ENCODE measurements around the gene PATJ. TPM values are rescaled to one million over a fixed set of nuclear protein-coding genes. Genes with fewer than 3 reads are reported as not detected.

PATJ gene
- total and polyA plus RNA-seq, 8 donors, result 9.1 to 195 (median 68.0) TPM

DNA sequence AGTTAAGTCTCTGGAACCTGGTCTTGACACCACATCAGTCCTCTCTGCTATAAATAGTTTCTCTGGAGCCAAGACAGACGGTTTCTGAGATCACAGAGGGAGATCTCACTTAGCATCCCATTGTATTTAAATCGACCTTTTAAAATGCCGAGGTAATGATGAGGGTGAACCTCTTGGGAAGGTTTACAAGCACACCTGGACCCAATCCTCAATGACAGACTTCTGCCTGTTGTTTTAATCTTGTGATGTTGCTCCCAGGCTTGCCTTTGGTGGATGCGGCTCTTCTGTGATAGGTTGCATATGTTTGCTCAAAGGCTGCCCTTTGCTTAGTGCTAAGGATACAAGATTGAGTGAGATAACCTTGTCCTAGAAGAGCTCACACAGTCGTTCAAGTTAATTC is 347.7 kb downstream of the PATJ start:
- Histone ChIP-seq H3K4me1 (no peaks in the 10 kb centered on the region), H3K36me3 (peaks cover 0 to 35% (median 28%) of the 10 kb centered on the region in 4 donors), H3K27me3 (no peaks in the 10 kb centered on the region), H3K4me3 (no peak overlapping the region), H3K9me3 (no peaks in the 10 kb centered on the region), H3K27ac (no peak overlapping the region)
- no peak for DNase-seq
- TF ChIP-seq POLR2AphosphoS5 (IDR thresholded peaks at IDR 0.05) (no peak), EP300 (IDR thresholded peaks at IDR 0.05) (no peak), POLR2A (IDR thresholded peaks at IDR 0.05) (no peak)
- TF ChIP-seq, protein P1, sequence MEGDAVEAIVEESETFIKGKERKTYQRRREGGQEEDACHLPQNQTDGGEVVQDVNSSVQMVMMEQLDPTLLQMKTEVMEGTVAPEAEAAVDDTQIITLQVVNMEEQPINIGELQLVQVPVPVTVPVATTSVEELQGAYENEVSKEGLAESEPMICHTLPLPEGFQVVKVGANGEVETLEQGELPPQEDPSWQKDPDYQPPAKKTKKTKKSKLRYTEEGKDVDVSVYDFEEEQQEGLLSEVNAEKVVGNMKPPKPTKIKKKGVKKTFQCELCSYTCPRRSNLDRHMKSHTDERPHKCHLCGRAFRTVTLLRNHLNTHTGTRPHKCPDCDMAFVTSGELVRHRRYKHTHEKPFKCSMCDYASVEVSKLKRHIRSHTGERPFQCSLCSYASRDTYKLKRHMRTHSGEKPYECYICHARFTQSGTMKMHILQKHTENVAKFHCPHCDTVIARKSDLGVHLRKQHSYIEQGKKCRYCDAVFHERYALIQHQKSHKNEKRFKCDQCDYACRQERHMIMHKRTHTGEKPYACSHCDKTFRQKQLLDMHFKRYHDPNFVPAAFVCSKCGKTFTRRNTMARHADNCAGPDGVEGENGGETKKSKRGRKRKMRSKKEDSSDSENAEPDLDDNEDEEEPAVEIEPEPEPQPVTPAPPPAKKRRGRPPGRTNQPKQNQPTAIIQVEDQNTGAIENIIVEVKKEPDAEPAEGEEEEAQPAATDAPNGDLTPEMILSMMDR (IDR thresholded peaks at IDR 0.05), result no peak
- 55 to 62% (median 59%) methylated on average over 5 of the region's 5 CpGs for WGBS, 5 donors
- intact Hi-C loops (cut with DNase I; ENCODE audit: low total_unique reads), result no loop called here

- TF ChIP-seq, protein P1 (IDR thresholded peaks at IDR 0.05), result no peak
- no peak for TF ChIP-seq POLR2A (IDR thresholded peaks at IDR 0.05)
- TF ChIP-seq POLR2AphosphoS5 (IDR thresholded peaks at IDR 0.05), result no peak
- TF ChIP-seq EP300 (IDR thresholded peaks at IDR 0.05), result no peak
- no peak overlapping the region for H3K4me3 ChIP-seq
- WGBS, 5 donors, result 95 to 99% (median 96%) methylated on average over 4 of the region's 4 CpGs
- DNase-seq, result no peak
- no peak overlapping the region for H3K27ac ChIP-seq
- H3K9me3 ChIP-seq, result no peaks in the 10 kb centered on the region
- no peaks in the 10 kb centered on the region for H3K4me1 ChIP-seq
- H3K27me3 ChIP-seq, result no peaks in the 10 kb centered on the region
- peaks cover 0 to 21% (median 11%) of the 10 kb centered on the region in 4 donors for H3K36me3 ChIP-seq
- intact Hi-C loops (cut with DNase I; ENCODE audit: low total_unique reads), result no loop called here
Measured at GRCh38 chr1:62092110-62092509, 349.8 kb downstream of the PATJ start.

DNA sequence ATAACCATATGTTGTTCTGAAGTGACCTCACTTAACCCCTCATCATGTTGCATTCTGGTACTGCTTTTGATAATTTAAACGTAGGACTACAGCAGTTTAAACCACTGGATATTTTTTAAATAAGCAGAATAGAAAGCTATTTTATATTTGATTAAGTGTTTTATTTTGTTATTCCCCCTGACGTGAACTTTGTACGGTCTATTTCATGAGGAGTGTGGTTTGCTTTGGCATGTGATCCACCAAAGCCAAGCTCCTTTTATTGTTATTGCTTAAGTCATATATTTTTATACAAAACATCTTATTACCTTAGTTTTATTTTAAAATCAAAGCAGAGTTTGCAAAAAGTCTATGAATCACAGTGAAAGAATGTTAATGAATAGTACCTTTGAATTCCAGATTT is 351.0 kb downstream of the PATJ start:
- no peak for DNase-seq

GRCh38 chr1:62097464-62097863 is 355.2 kb downstream of the PATJ start:
- Histone ChIP-seq H3K27me3 (no peaks in the 10 kb centered on the region), H3K27ac (no peak overlapping the region), H3K4me3 (no peak overlapping the region), H3K36me3 (peaks cover 0 to 15% (median 13%) of the 10 kb centered on the region in 4 donors), H3K9me3 (no peaks in the 10 kb centered on the region), H3K4me1 (no peaks in the 10 kb centered on the region)
- TF ChIP-seq, protein P1 (IDR thresholded peaks at IDR 0.05), result no peak
- TF ChIP-seq POLR2A (IDR thresholded peaks at IDR 0.05) (no peak), POLR2AphosphoS5 (IDR thresholded peaks at IDR 0.05) (no peak), EP300 (IDR thresholded peaks at IDR 0.05) (no peak)
- intact Hi-C loops (cut with DNase I; ENCODE audit: low total_unique reads), result no loop called here
- WGBS, 5 donors, result 95 to 99% (median 97%) methylated on average over 3 of the region's 3 CpGs
- no peak for DNase-seq

More for the DNA sequence above, 351.0 kb downstream of the PATJ start:
- H3K27me3 ChIP-seq, result no peaks in the 10 kb centered on the region
- no peaks in the 10 kb centered on the region for H3K9me3 ChIP-seq
- H3K4me1 ChIP-seq, result no peaks in the 10 kb centered on the region
- WGBS, 5 donors, result 64 to 79% (median 77%) methylated on average over 3 of the region's 3 CpGs
- peaks cover 0 to 19% (median 5%) of the 10 kb centered on the region in 4 donors for H3K36me3 ChIP-seq
- H3K4me3 ChIP-seq, result no peak overlapping the region
- intact Hi-C loops (cut with DNase I; ENCODE audit: low total_unique reads), result no loop called here
- H3K27ac ChIP-seq, result no peak overlapping the region
- no peak for TF ChIP-seq POLR2A (IDR thresholded peaks at IDR 0.05)
- no peak for TF ChIP-seq EP300 (IDR thresholded peaks at IDR 0.05)
- TF ChIP-seq, protein P1 (IDR thresholded peaks at IDR 0.05), result no peak
- TF ChIP-seq POLR2AphosphoS5 (IDR thresholded peaks at IDR 0.05), result no peak

All from stomach (tissue), 9 donors.